ENCODE measurements around the gene HAGH.

Gene HAGH

GRCh38 chr16:1778200-1779179 is 48.1 kb downstream of the HAGH start:
- H3K27me3 ChIP-seq: no peaks in the 10 kb centered on the region
- DNase-seq: no peak
- H3K27ac ChIP-seq: no peak overlapping the region
- H3K4me3 ChIP-seq: no peak overlapping the region
- H3K36me3 ChIP-seq: peaks cover 23 to 64% (median 55%) of the 10 kb centered on the region in 3 donors
- intact Hi-C loops (cut with DNase I; ENCODE audit: low total_unique reads): no loop called here
- peaks cover 0 to 57% (median 38%) of the 10 kb centered on the region in 4 donors for H3K4me1 ChIP-seq
- H3K9me3 ChIP-seq: no peaks in the 10 kb centered on the region
- TF ChIP-seq CTCF (IDR thresholded peaks at IDR 0.05): no peak

GRCh38 chr16:1777375-1778199 is 49.0 kb downstream of the HAGH start:
- intact Hi-C loops (cut with DNase I; ENCODE audit: low total_unique reads): no loop called here
- peaks cover 23 to 64% (median 55%) of the 10 kb centered on the region in 3 donors for H3K36me3 ChIP-seq
- DNase-seq: no peak
- TF ChIP-seq CTCF (IDR thresholded peaks at IDR 0.05): no peak
- H3K9me3 ChIP-seq: no peaks in the 10 kb centered on the region
- no peaks in the 10 kb centered on the region for H3K27me3 ChIP-seq
- H3K4me1 ChIP-seq: peaks cover 0 to 54% (median 36%) of the 10 kb centered on the region in 4 donors
- H3K4me3 ChIP-seq: no peak overlapping the region
- no peak overlapping the region for H3K27ac ChIP-seq

- Histone ChIP-seq H3K9me3 (no peaks in the 10 kb centered on the region), H3K27me3 (no peaks in the 10 kb centered on the region), H3K4me1 (peaks cover 0 to 60% (median 40%) of the 10 kb centered on the region in 4 donors), H3K36me3 (peaks cover 23 to 64% (median 55%) of the 10 kb centered on the region in 3 donors), H3K4me3 (no peak overlapping the region), H3K27ac (no peak overlapping the region)
- intact Hi-C loops (cut with DNase I; ENCODE audit: low total_unique reads): no loop called here
- TF ChIP-seq CTCF (IDR thresholded peaks at IDR 0.05): no peak
- DNase-seq: no peak
Measured at GRCh38 chr16:1776991-1777374, 49.6 kb downstream of the HAGH start.

GRCh38 chr16:1776672-1776955 is 50.0 kb downstream of the HAGH start:
- TF ChIP-seq CTCF (IDR thresholded peaks at IDR 0.05): no peak
- Histone ChIP-seq H3K27ac (no peak overlapping the region), H3K4me1 (peaks cover 0 to 60% (median 40%) of the 10 kb centered on the region in 4 donors), H3K9me3 (no peaks in the 10 kb centered on the region), H3K36me3 (peaks cover 23 to 64% (median 55%) of the 10 kb centered on the region in 3 donors), H3K27me3 (no peaks in the 10 kb centered on the region), H3K4me3 (no peak overlapping the region)
- intact Hi-C loops (cut with DNase I; ENCODE audit: low total_unique reads): no loop called here
- no peak for DNase-seq

GRCh38 chr16:1775846-1776671 is 50.6 kb downstream of the HAGH start:
- intact Hi-C loops (cut with DNase I; ENCODE audit: low total_unique reads): no loop called here

More at GRCh38 chr16:1775846-1776671, 50.6 kb downstream of the HAGH start:
- Histone ChIP-seq H3K4me1 (peaks cover 0 to 58% (median 35%) of the 10 kb centered on the region in 4 donors), H3K27me3 (no peaks in the 10 kb centered on the region), H3K4me3 (no peak overlapping the region), H3K36me3 (peaks cover 23 to 63% (median 55%) of the 10 kb centered on the region in 3 donors), H3K27ac (no peak overlapping the region), H3K9me3 (no peaks in the 10 kb centered on the region)
- DNase-seq: no peak
- no peak for TF ChIP-seq CTCF (IDR thresholded peaks at IDR 0.05)
